ENCODE results near the gene PIP4K2A. TPM values are rescaled to one million over a fixed set of nuclear protein-coding genes. Genes with fewer than 3 reads are reported as not detected.

The PIP4K2A gene
- total RNA-seq, 2 donors from 2014 or later = 13.2 to 17.4 TPM

- H3K9me3 ChIP-seq = no peaks in the 10 kb centered on the region
- H3K36me3 ChIP-seq = no peaks in the 10 kb centered on the region
- no peak overlapping the region for H3K27ac ChIP-seq
- no peak overlapping the region for H3K4me3 ChIP-seq
- H3K27me3 ChIP-seq (replicated peaks; ENCODE audit: insufficient read depth) = no peaks in the 10 kb centered on the region
- no peak for TF ChIP-seq CTCF (IDR thresholded peaks at IDR 0.05)
- TF ChIP-seq POLR2A (IDR thresholded peaks at IDR 0.05) = no peak
- no peaks in the 10 kb centered on the region for H3K4me1 ChIP-seq (replicated peaks)
- intact Hi-C loops (cut with DNase I) = no loop called here
- no peak for DNase-seq (ENCODE audit: low spot score)
- 79% methylated on average over 2 of the region's 2 CpGs for WGBS
Measured at GRCh38 chr10:22646388-22646853, 68.0 kb downstream of the PIP4K2A start.

DNA sequence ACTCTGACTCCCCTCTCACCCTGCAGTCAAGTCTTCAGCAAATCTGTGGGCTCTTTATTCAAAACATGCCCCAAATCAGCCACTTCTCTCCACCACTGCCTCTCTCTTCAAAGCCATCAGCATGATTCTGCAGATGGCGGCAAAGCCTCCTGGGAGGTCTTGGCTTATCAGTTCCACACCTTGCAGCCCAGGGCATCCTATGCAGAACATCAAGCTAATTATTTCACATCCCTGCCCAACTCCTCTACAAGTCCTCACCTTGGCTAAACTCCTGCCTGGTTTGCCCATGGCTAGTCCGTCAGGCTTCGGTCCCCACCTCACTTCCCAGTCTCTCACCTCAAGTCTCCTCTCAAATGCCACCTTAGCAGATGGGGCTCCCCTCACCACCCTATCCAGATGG lies 70.2 kb downstream of the PIP4K2A start:
- Histone ChIP-seq H3K27ac (no peak overlapping the region), H3K27me3 (replicated peaks; ENCODE audit: insufficient read depth) (no peaks in the 10 kb centered on the region), H3K9me3 (no peaks in the 10 kb centered on the region), H3K36me3 (no peaks in the 10 kb centered on the region), H3K4me3 (no peak overlapping the region), H3K4me1 (replicated peaks) (no peaks in the 10 kb centered on the region)
- intact Hi-C loops (cut with DNase I) = no loop called here
- no peak for DNase-seq (ENCODE audit: low spot score)
- TF ChIP-seq POLR2AphosphoS5 (IDR thresholded peaks at IDR 0.05) (no peak), POLR2A (IDR thresholded peaks at IDR 0.05) (no peak), CTCF (IDR thresholded peaks at IDR 0.05) (no peak)
- WGBS = 97% methylated on average over 3 of the region's 3 CpGs

- Histone ChIP-seq H3K27ac (no peak overlapping the region), H3K4me3 (no peak overlapping the region), H3K9me3 (no peaks in the 10 kb centered on the region), H3K36me3 (no peaks in the 10 kb centered on the region), H3K4me1 (replicated peaks) (no peaks in the 10 kb centered on the region), H3K27me3 (replicated peaks; ENCODE audit: insufficient read depth) (no peaks in the 10 kb centered on the region)
- intact Hi-C loops (cut with DNase I) = no loop called here
- no peak for DNase-seq (ENCODE audit: low spot score)
- WGBS = 95% methylated on average over 4 of the region's 4 CpGs
- TF ChIP-seq POLR2AphosphoS5 (IDR thresholded peaks at IDR 0.05) = no peak
- no peak for TF ChIP-seq POLR2A (IDR thresholded peaks at IDR 0.05)
- TF ChIP-seq CTCF (IDR thresholded peaks at IDR 0.05) = no peak
Measured at GRCh38 chr10:22643775-22644174, 70.6 kb downstream of the PIP4K2A start.

- DNase-seq (ENCODE audit: low spot score) = no peak
- H3K4me3 ChIP-seq = no peak overlapping the region
- H3K9me3 ChIP-seq = no peaks in the 10 kb centered on the region
- 82% methylated on average over 4 of the region's 4 CpGs for WGBS
- no peaks in the 10 kb centered on the region for H3K4me1 ChIP-seq (replicated peaks)
- intact Hi-C loops (cut with DNase I) = no loop called here
- TF ChIP-seq POLR2AphosphoS5 (IDR thresholded peaks at IDR 0.05) (no peak), CTCF (IDR thresholded peaks at IDR 0.05) (no peak), POLR2A (IDR thresholded peaks at IDR 0.05) (no peak)
- H3K36me3 ChIP-seq = no peaks in the 10 kb centered on the region
- no peaks in the 10 kb centered on the region for H3K27me3 ChIP-seq (replicated peaks; ENCODE audit: insufficient read depth)
- no peak overlapping the region for H3K27ac ChIP-seq
Measured at GRCh38 chr10:22643116-22643515, 71.3 kb downstream of the PIP4K2A start.

DNA sequence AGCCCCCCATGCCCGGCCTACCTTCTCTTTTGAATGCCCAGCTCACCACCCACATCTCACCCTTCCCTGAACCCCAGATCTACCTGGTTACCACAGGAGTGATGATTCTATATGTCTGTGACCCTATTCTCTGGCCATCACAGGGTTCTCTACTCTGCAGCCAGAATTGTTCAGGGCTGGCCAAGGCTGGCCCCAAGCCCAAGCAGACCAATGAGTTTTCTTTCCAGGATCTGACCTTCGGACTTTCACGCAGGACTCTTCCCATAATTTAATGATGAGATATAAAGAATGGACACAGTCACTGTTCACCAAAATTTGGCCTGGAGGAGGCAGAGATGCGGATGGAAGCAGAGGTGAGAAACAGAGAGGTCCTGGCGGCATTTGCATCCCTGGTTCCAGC lies 72.6 kb downstream of the PIP4K2A start:
- Histone ChIP-seq H3K27me3 (replicated peaks; ENCODE audit: insufficient read depth) (no peaks in the 10 kb centered on the region), H3K4me3 (no peak overlapping the region), H3K4me1 (replicated peaks) (no peaks in the 10 kb centered on the region), H3K27ac (no peak overlapping the region), H3K36me3 (no peaks in the 10 kb centered on the region), H3K9me3 (no peaks in the 10 kb centered on the region)
- DNase-seq (ENCODE audit: low spot score) = no peak
- WGBS = 94% methylated on average over 5 of the region's 5 CpGs
- TF ChIP-seq CTCF (IDR thresholded peaks at IDR 0.05) (no peak), POLR2A (IDR thresholded peaks at IDR 0.05) (no peak), POLR2AphosphoS5 (IDR thresholded peaks at IDR 0.05) (no peak)
- intact Hi-C loops (cut with DNase I) = no loop called here

Data from prostate gland (tissue), 2 donors.